Suprapubic skin (tissue), 3 donors: ENCODE measurements around the gene PDE7B.

Source experiments
- CTCF ChIP-seq, 2 donors: fragments of 200-600 bp in 1 of 2; fragments of 450-650 bp in 1 of 2; sonication (generic) in 1 of 2; IDR thresholded peaks; one replicate each; pipeline ENCODE4 v1.5.1; 2016 to 2019; ENCODE audit warnings: antibody characterized with exemption in 2 of 2, mild to moderate bottlenecking in 1 of 2, moderate library complexity in 1 of 2
- EP300 ChIP-seq: sonication (generic); formaldehyde crosslinking; IDR thresholded peaks from one replicate; pipeline ENCODE4 v1.6.1; 2017; ENCODE audit warnings: antibody characterized with exemption
- POLR2A ChIP-seq, 2 donors: fragments of 450-650 bp; IDR thresholded peaks; one replicate each; pipeline ENCODE4 v1.6.1; 2017; ENCODE audit warnings: antibody characterized with exemption in 2 of 2, mild to moderate bottlenecking in 2 of 2, moderate library complexity in 2 of 2

GRCh38 chr6:135853227-135853626 is 1.7 kb downstream of the PDE7B start:
- no peak for TF ChIP-seq CTCF (IDR thresholded peaks at IDR 0.05)
- TF ChIP-seq EP300: no peak
- no peak for TF ChIP-seq POLR2A (IDR thresholded peaks at IDR 0.05)
